Small intestine (tissue), 7 donors: ENCODE data around the gene SRC. TPM values are rescaled to one million over a fixed set of nuclear protein-coding genes. Genes with fewer than 3 reads are reported as not detected.

Experiments
- DNase-seq, 2 donors: peaks; one replicate each; pipeline versions ENCODE4 v3.0.0 to v3.0.0-alpha.2; 2013
- FAIRE-seq: peaks from 2 replicates; lab custom pipeline; 2012; peaks lifted over from hg19 to GRCh38; lab: Jason Lieb, UNC
- H3K27ac ChIP-seq, 3 donors: one replicate each; pipeline ENCODE4 v1.5.1; 2013; ENCODE audit warnings: low read length in 2 of 3, mild to moderate bottlenecking in 2 of 3, control low read depth in 1 of 3, inconsistent platforms in 1 of 3, low read depth in 1 of 3, moderate library complexity in 1 of 3
- H3K27me3 ChIP-seq, 3 donors: one replicate each; pipeline ENCODE4 v1.6.1; 2013; ENCODE audit warnings: low read length in 3 of 3, inconsistent platforms in 1 of 3; ENCODE audit not compliant: control insufficient read depth in 3 of 3, insufficient read depth in 3 of 3
- H3K36me3 ChIP-seq, 3 donors: one replicate each; pipeline ENCODE4 v1.6.1; 2013; ENCODE audit warnings: low read length in 3 of 3, inconsistent platforms in 1 of 3, low read depth in 1 of 3, mild to moderate bottlenecking in 1 of 3, moderate library complexity in 1 of 3; ENCODE audit not compliant: control insufficient read depth in 3 of 3, insufficient read depth in 2 of 3
- H3K4me1 ChIP-seq, 3 donors: one replicate each; pipeline ENCODE4 v1.6.1; 2013; ENCODE audit warnings: low read length in 2 of 3, inconsistent platforms in 1 of 3, low read depth in 1 of 3, mild to moderate bottlenecking in 1 of 3, moderate library complexity in 1 of 3; ENCODE audit not compliant: control insufficient read depth in 3 of 3, insufficient read depth in 2 of 3
- H3K4me3 ChIP-seq, 3 donors: one replicate each; pipeline ENCODE4 v1.5.1; 2013; ENCODE audit warnings: low read length in 3 of 3, control low read depth in 1 of 3, inconsistent platforms in 1 of 3, low read depth in 1 of 3, mild to moderate bottlenecking in 1 of 3, moderate library complexity in 1 of 3
- H3K9me3 ChIP-seq, 2 donors: one replicate each; pipeline ENCODE4 v1.6.1; 2013; ENCODE audit warnings: low read depth in 1 of 2, low read length in 1 of 2; ENCODE audit not compliant: control insufficient read depth in 2 of 2, insufficient read depth in 1 of 2
- WGBS, 3 donors: extraction: QIAGEN DNeasy Blood & Tissue Kit; methylation state at CpG; one replicate each; pipeline ENCODE4 v1.1.7; 2013; 5-methylcytosine and 5-hydroxymethylcytosine counted together
- polyA plus RNA-seq, 4 donors: library from polyadenylated mRNA; stranded (reverse) in 3 of 4; unstranded in 1 of 4; fragments of 200-250 nt in 3 of 4; fragments of 120-200 nt in 1 of 4; gene quantifications; one replicate each; pipeline versions ENCODE4 v1.2.1 to v1.2.3, GENCODE V29; 2013
- donor health status: healthy with polysubstance abuse.
- donor health status: control.
- donor health status: control.
- donor health status: Bipolar disorder and iron deficiency.
- donor health status: healthy.

The SRC gene
- polyA plus RNA-seq, 4 donors = 70.8 to 173 (median 95.3) TPM

GRCh38 chr20:37359331-37359730 is 13.4 kb downstream of the SRC start:
- Histone ChIP-seq H3K27me3 (no peaks in the 10 kb centered on the region), H3K4me1 (peaks cover 8 to 35% (median 12%) of the 10 kb centered on the region in 3 donors), H3K36me3 (peaks cover 0 to 96% (median 3%) of the 10 kb centered on the region in 3 donors), H3K9me3 (no peaks in the 10 kb centered on the region), H3K27ac (no peak overlapping the region), H3K4me3 (no peak overlapping the region)
- DNase-seq = no peak
- 75 to 80% (median 80%) methylated on average over 9 of the region's 9 CpGs for whole genome bisulfite sequencing, 3 donors
- FAIRE-seq = no peak

GRCh38 chr20:37359836-37360235 is 13.9 kb downstream of the SRC start:
- peaks cover 0 to 96% (median 3%) of the 10 kb centered on the region in 3 donors for H3K36me3 ChIP-seq
- WGBS, 3 donors = 57 to 75% (median 72%) methylated on average over 5 of the region's 5 CpGs
- H3K27ac ChIP-seq = no peak overlapping the region
- no peaks in the 10 kb centered on the region for H3K9me3 ChIP-seq
- peaks cover 7 to 30% (median 12%) of the 10 kb centered on the region in 3 donors for H3K4me1 ChIP-seq
- no peaks in the 10 kb centered on the region for H3K27me3 ChIP-seq
- FAIRE-seq (no peak), DNase-seq (no peak)
- H3K4me3 ChIP-seq = no peak overlapping the region

GRCh38 chr20:37360391-37361115 is 14.6 kb downstream of the SRC start:
- 89 to 93% (median 93%) methylated on average over 6 of the region's 6 CpGs for WGBS, 3 donors
- no peak for FAIRE-seq
- H3K9me3 ChIP-seq = peaks cover 0 to 1% of the 10 kb centered on the region in 2 donors
- no peaks in the 10 kb centered on the region for H3K27me3 ChIP-seq
- no peak overlapping the region for H3K27ac ChIP-seq
- H3K4me1 ChIP-seq = peaks cover 4 to 23% (median 10%) of the 10 kb centered on the region in 3 donors
- no peak for DNase-seq
- no peak overlapping the region for H3K4me3 ChIP-seq
- H3K36me3 ChIP-seq = peaks cover 2 to 95% (median 3%) of the 10 kb centered on the region in 3 donors

- WGBS, 3 donors = 80 to 83% (median 81%) methylated on average over 7 to 8 of the region's 8 CpGs
- H3K9me3 ChIP-seq = peaks cover 0 to 2% of the 10 kb centered on the region in 2 donors
- H3K4me1 ChIP-seq = peaks cover 1 to 23% (median 2%) of the 10 kb centered on the region in 3 donors
- no peak overlapping the region for H3K4me3 ChIP-seq
- no peak overlapping the region for H3K27ac ChIP-seq
- no peak for DNase-seq
- peaks cover 3 to 92% (median 5%) of the 10 kb centered on the region in 3 donors for H3K36me3 ChIP-seq
- no peak for FAIRE-seq
- no peaks in the 10 kb centered on the region for H3K27me3 ChIP-seq
These were observed 15.4 kb downstream of the SRC start for GRCh38 chr20:37361336-37361735.

GRCh38 chr20:37362231-37362792 is 16.4 kb downstream of the SRC start:
- H3K36me3 ChIP-seq = peaks cover 3 to 87% (median 5%) of the 10 kb centered on the region in 3 donors
- H3K4me3 ChIP-seq = no peak overlapping the region
- FAIRE-seq (no peak), DNase-seq (no peak)
- 86 to 89% (median 87%) methylated on average over 10 of the region's 10 CpGs for WGBS, 3 donors
- H3K27ac ChIP-seq = no peak overlapping the region
- peaks cover 0 to 2% of the 10 kb centered on the region in 2 donors for H3K9me3 ChIP-seq
- H3K4me1 ChIP-seq = peaks cover 0 to 23% (median 0%) of the 10 kb centered on the region in 3 donors
- H3K27me3 ChIP-seq = no peaks in the 10 kb centered on the region

DNA sequence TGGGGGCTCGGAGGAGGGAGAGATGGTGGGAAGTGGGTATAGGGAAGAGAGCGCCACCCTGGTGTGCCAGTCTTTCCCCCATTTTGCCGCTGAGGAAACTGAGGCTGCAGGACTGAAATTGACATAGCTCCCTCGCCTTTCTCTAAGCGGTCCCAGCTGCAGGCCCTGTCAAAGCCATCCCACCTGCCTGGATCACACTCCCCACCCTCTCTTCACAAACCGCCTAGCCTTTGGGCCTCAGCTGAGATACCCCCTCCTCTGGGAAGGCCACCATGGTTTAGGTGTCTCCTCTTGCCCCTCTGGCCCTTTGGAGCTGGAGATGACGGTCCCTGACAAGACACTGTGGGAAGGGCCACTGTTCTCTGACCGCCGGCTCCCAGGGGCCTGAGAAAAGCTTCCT is 16.9 kb downstream of the SRC start:
- WGBS, 3 donors = 95 to 99% (median 96%) methylated on average over 9 of the region's 9 CpGs
- peaks cover 3 to 86% (median 5%) of the 10 kb centered on the region in 3 donors for H3K36me3 ChIP-seq
- H3K4me1 ChIP-seq = peaks cover 0 to 23% (median 0%) of the 10 kb centered on the region in 3 donors
- peaks cover 0 to 2% of the 10 kb centered on the region in 2 donors for H3K9me3 ChIP-seq
- H3K27me3 ChIP-seq = no peaks in the 10 kb centered on the region
- H3K27ac ChIP-seq = no peak overlapping the region
- FAIRE-seq (no peak), DNase-seq (no peak)
- H3K4me3 ChIP-seq = no peak overlapping the region

- Histone ChIP-seq H3K27me3 (no peaks in the 10 kb centered on the region), H3K9me3 (peaks cover 0 to 2% of the 10 kb centered on the region in 2 donors), H3K4me3 (no peak overlapping the region), H3K27ac (no peak overlapping the region), H3K4me1 (peaks cover 0 to 19% (median 0%) of the 10 kb centered on the region in 3 donors), H3K36me3 (peaks cover 3 to 85% (median 5%) of the 10 kb centered on the region in 3 donors)
- no peak for DNase-seq
- 83 to 86% (median 85%) methylated on average over 24 of the region's 24 CpGs for WGBS, 3 donors
- FAIRE-seq = no peak
These were observed 17.5 kb downstream of the SRC start for GRCh38 chr20:37363221-37364012.
